NB4 (cell line): ENCODE data around the gene NECAB3.

Experiments used
- CTCF ChIP-seq: IDR thresholded peaks from one replicate; pipeline ENCODE4 v1.5.1; 2012; ENCODE audit warnings: low read depth, low read length
- POLR2A ChIP-seq: IDR thresholded peaks from 2 replicates; pipeline ENCODE4 v1.6.1; 2011; ENCODE audit warnings: mild to moderate bottlenecking; ENCODE audit not compliant: insufficient read length; ENCODE audit errors: extremely low read depth
- TF ChIP-seq, protein P1 (sequence below): IDR thresholded peaks from 2 replicates; pipeline ENCODE4 v1.6.1; 2011; ENCODE audit warnings: low read depth, low read length

GRCh38 chr20:33673114-33673409 lies 1.2 kb downstream of the NECAB3 start:
- no peak for TF ChIP-seq CTCF
- no peak for TF ChIP-seq POLR2A
- TF ChIP-seq, protein P1, sequence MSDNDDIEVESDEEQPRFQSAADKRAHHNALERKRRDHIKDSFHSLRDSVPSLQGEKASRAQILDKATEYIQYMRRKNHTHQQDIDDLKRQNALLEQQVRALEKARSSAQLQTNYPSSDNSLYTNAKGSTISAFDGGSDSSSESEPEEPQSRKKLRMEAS = no peak
